DMS153 treated with DMSO at 0.1 percent for 48 hours (cell line): Measurements from ENCODE around the gene SLC6A19.
"Not testable (repeated sequence)": the region's sequence is repeated elsewhere in the genome, so short reads cannot be mapped to it uniquely, and the experiment has no call there.

Experiments used
- DNase-seq: peaks from one replicate; lab custom pipeline; 2025; ENCODE audit not compliant: unreplicated experiment; lab: John Stamatoyannopoulos, UW

SLC6A19 gene

DNA sequence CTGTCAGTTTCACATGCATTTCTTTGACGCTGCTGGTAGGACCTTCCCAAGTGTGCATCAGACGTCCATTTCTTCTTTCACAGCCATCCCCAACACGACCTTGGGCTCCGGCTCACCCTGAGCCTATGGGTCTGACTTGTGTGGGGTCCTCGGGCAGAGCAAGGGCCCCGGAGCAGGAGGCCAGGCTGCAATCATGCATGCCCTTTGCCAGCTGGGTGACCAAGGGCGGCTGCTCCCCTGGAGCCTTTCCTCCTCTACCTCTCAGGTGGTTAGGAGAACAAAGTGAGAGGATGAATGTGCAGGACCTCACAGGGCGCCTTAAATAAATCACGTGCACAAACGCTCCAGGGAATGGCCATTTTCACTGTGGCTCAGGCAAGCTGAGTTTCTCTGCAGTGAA is 60.2 kb downstream of the SLC6A19 start:
- DNase-seq: no peak

DNA sequence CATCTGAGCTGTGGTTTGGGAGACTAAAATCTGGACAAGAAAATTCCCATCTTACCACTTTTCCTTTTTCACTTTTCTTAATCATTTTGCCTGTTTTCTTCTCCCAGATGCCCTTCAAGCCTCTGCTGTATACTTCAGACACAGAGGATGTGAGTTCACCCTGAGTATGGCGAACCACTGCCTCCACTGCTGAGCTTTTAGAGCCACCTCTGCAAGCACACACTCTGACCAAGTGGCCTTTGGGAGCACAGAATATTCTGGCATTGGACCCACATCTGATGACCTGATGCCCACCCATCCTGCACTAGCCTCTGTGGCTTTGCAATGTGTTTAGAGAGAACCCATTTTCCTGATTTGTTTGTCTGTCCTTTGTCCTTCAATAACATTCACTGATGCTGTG is 61.0 kb downstream of the SLC6A19 start:
- no peak for DNase-seq

DNA sequence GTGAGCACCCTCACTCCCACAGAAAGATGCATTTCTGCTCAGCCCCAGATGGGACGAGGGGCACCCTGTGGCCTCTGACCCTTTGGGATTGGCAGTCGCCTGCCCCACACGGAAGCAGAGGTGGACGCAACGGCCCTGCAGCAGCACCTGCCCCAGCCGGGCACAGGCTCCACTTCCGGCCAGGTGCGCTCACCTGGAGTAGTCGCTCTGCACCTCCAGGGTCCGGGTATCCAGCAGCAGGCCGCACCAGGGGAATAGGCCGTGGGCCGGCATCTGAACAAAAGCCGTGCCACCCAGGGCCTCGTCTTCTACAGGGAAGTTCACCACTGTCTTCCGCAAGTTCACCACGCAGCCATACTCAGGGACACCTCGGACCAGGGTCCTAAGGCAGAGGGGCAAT is 62.8 kb downstream of the SLC6A19 start:
- DNase-seq: no peak

- DNase-seq: no peak
Measured at GRCh38 chr5:1265026-1265425, 63.6 kb downstream of the SLC6A19 start.

GRCh38 chr5:1265461-1266455 is 64.4 kb downstream of the SLC6A19 start:
- no peak for DNase-seq

DNA sequence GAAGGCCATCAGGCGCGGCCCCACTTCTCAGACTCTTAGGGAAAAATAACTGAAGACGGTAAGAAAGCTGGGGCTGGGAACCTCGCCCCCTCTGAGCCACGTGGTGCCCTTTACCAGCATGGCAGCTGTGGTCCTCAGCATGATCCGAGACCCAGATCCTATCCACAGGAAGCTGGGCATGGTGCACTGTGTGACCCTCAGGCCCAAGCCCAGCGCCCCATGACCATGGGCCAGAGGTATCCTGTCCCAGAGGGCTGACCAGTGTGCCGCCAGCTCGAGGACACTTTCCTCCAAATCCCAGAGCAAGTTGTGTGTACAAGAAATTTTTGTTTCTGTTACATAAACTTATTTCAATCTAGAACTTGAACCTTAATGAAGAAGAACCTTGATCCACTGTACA is 65.4 kb downstream of the SLC6A19 start:
- no peak for DNase-seq

DNA sequence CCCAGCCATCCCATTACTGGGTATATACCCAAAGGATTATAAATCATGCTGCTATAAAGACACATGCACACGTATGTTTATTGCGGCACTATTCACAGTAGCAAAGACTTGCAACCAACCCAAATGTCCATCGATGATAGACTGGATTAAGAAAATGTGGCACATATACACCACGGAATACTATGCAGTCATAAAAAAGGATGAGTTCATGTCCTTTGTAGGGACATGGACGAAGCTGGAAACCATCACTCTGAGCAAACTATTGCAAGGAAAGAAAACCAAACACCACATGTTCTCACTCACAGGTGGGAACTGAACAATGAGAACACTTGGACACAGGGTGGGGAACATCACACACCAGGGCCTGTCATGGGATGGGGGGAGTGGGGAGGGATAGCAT is 66.1 kb downstream of the SLC6A19 start:
- not testable (repeated sequence) for DNase-seq

GRCh38 chr5:1268056-1268455 is 66.7 kb downstream of the SLC6A19 start:
- DNase-seq: no peak

DNA sequence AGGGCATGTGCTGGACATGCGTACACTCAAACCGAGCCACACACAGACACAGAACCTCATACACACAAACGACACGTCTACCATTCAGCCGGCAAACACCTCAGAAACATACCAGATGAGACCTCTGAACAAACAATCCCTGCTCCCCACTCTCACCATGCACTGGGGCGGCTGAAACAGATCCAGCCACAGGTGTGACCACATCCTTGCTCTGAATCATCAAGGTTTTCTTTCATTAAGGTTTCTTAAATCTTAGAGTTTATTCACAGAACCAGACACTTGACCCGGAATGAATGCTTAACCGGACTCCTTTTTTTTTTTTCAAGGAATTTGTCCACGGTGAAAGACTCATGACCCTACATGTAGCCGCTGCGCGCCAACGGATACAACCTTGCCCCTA is 67.3 kb downstream of the SLC6A19 start:
- DNase-seq: no peak

DNA sequence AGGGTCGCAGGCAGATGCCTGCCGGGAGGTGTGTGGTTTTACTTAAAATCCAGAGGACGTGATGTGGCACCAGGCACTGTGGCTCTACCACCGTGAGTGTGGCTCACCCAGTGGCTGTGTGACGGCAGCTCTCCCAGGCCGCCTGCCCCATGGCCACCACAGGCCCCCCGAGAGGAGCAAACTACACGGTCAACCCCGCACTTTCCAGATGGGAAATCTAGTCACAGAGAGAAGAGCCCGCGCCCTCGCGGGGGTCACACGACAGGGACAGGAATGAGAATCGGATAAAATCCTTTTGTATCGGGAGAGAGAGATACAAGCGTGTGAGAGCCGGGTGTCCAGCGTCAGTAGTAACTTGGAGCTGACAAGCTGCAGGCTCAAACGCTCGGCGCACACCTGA is 69.0 kb downstream of the SLC6A19 start:
- no peak for DNase-seq

DNA sequence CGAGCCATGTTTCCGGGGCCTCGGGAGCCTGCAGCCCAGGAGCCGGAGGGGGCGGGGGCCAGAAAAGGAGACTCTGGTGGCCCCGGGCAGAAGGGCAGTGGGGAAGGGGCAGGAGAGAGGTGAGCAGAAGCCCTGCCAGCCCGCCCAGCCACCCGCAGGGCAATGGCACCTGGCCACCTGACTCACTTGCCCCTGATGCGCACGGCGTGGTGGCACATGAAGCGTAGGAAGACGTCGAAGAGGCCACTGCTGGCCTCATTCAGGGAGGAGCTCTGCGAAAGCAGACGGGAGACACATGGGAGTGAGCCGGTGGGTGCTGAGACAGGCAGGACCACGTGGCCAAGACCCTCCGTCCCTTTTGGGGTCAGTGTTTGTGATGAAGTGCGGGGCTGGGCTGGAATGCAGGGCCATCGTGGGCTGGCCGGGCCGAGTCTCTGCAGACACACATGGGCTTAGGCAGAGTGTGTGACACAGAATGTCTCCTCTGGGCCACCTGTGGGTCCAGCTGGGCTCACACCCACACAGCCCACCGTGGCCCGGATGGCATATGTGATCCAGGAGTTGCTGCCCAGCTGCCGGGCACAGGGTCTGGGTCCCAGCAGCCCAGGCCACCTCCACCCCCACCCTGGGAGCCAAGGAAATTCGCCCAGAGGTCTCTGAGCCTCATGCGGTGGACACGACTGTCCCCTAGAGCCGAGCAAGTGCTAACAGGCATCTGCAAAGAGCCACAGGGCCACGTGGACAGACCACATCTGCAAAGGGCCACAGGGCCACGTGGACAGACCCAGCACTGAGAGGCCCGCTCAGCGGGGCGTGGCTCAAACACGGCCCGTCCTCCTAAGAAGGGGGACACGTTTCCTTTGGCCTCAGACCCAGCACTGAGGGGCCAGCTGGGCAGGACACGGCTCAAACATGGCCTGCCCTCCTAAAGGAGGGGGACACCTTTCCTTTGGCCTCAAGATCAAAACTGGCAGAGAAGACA is 69.8 kb downstream of the SLC6A19 start:
- no peak for DNase-seq

DNA sequence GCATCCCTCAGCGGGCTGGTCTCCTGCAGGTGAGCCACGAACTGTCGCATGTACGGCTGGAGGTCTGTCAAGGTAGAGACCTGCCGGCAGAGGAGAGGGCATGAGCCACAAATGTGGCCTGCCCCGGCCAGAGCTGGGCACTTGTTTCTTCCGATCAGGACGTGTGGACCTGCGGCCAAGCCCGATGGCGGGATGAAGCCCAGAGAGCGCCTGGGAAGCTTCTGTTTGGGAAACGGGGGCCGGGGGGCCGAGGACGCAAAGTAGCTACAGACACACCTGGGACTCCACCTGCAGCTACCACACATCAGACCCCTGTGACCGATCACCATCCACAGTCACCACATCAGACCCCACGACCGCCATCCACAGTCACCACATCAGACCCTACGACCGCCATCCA is 70.8 kb downstream of the SLC6A19 start:
- DNase-seq: no peak

DNA sequence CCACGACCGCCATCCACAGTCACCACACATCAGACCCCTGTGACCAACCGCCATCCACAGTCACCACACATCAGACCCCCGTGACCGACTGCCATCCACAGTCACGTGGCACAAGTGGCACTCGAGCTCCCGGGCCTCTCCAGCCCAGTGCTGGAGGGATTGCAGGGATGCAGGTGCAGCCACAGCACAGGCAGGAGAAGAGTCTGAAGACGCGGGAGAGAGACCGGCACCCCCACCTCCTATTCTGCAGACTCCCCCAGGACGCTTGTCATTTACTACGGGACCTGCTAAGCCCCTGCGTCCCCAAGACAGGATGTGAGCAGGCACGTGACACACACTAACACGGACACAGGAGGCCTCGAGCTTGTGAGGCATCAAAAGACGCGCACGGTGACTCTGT is 72.3 kb downstream of the SLC6A19 start:
- DNase-seq: no peak

GRCh38 chr5:1274471-1274870 is 73.1 kb downstream of the SLC6A19 start:
- no peak for DNase-seq
